HFFc6 (cell line): ENCODE data around the gene MEX3D. TPM values are rescaled to one million over a fixed set of nuclear protein-coding genes. Genes with fewer than 3 reads are reported as not detected.
"Not testable (repeated sequence)": the region's sequence is repeated elsewhere in the genome, so short reads cannot be mapped to it uniquely, and the experiment has no call there.

Experiments used
- DNase-seq: peaks from one replicate; pipeline ENCODE4 v3.0.0-alpha.2; 2018
- H3K27ac Mint-ChIP-seq: 2 replicates; pipeline ENCODE4 v1.8.0; 2020; ENCODE audit warnings: mild to moderate bottlenecking, mixed read lengths
- H3K27me3 Mint-ChIP-seq: 2 replicates; pipeline ENCODE4 v1.8.0; 2021; ENCODE audit warnings: mild to moderate bottlenecking, moderate library complexity, mixed read lengths; ENCODE audit not compliant: insufficient read depth
- H3K36me3 Mint-ChIP-seq: 2 replicates; pipeline ENCODE4 v1.8.0; 2021; ENCODE audit warnings: low read depth, mixed read lengths
- H3K4me1 Mint-ChIP-seq: 2 replicates; pipeline ENCODE4 v1.8.0; 2020; ENCODE audit warnings: low read depth, mixed read lengths
- H3K4me3 Mint-ChIP-seq: 2 replicates; pipeline ENCODE4 v1.8.0; 2020; ENCODE audit warnings: mild to moderate bottlenecking, moderate library complexity, mixed read lengths
- H3K9me3 Mint-ChIP-seq: 2 replicates; pipeline ENCODE4 v1.8.0; 2020; ENCODE audit warnings: mild to moderate bottlenecking, mixed read lengths
- CTCF ChIP-seq: fragments of 200-600 bp; sonication (generic); IDR thresholded peaks from 2 replicates; pipeline ENCODE4 v1.5.0; 2021; ENCODE audit warnings: antibody characterized with exemption, mild to moderate bottlenecking
- total RNA-seq, 6 experiments: library from RNA; stranded (reverse); fragmentation: NEBNext Ultra II Directional; extraction: Animal tissue kit (Norgen Biotek cat#: 25700); gene quantifications; 2 replicates in 1 of 6; 3 replicates in 5 of 6; pipeline ENCODE4 v1.2.3, GENCODE V29; 2021

Gene MEX3D
- total RNA-seq, 6 experiments from 2014 or later, result 28.6 to 36.7 (median 31.4) TPM

GRCh38 chr19:1521636-1522035, 46.5 kb downstream of the MEX3D start:
- no peak for TF ChIP-seq CTCF
- no peaks in the 10 kb centered on the region; the same call in 1 of the 2 replicates for H3K4me1 Mint-ChIP-seq
- H3K36me3 Mint-ChIP-seq, result no peaks in the 10 kb centered on the region
- no peak for DNase-seq
- peaks cover 15% of the 10 kb centered on the region for H3K27me3 Mint-ChIP-seq
- H3K4me3 Mint-ChIP-seq, result no peak overlapping the region
- no peak overlapping the region for H3K27ac Mint-ChIP-seq
- peaks cover 7% of the 10 kb centered on the region for H3K9me3 Mint-ChIP-seq

GRCh38 chr19:1520203-1520780, 47.8 kb downstream of the MEX3D start:
- TF ChIP-seq CTCF, result no peak
- Mint-ChIP-seq H3K27me3 (peaks cover 13% of the 10 kb centered on the region), H3K27ac (no peak overlapping the region), H3K4me1 (no peaks in the 10 kb centered on the region; the same call in 1 of the 2 replicates), H3K4me3 (no peak overlapping the region), H3K36me3 (no peaks in the 10 kb centered on the region), H3K9me3 (peaks cover 7% of the 10 kb centered on the region)
- no peak for DNase-seq

GRCh38 chr19:1519802-1520201, 48.3 kb downstream of the MEX3D start:
- not testable (repeated sequence) for H3K4me3 Mint-ChIP-seq, DNase-seq, H3K9me3 Mint-ChIP-seq, H3K4me1 Mint-ChIP-seq, H3K36me3 Mint-ChIP-seq, H3K27ac Mint-ChIP-seq
- peaks cover 13% of the 10 kb centered on the region for H3K27me3 Mint-ChIP-seq

- DNase-seq, result no peak
- no peak overlapping the region for H3K27ac Mint-ChIP-seq
- peaks cover 9% of the 10 kb centered on the region for H3K27me3 Mint-ChIP-seq
- H3K36me3 Mint-ChIP-seq, result no peaks in the 10 kb centered on the region
- no peak for TF ChIP-seq CTCF
- no peaks in the 10 kb centered on the region for H3K4me1 Mint-ChIP-seq
- H3K4me3 Mint-ChIP-seq, result no peak overlapping the region
- H3K9me3 Mint-ChIP-seq, result no peaks in the 10 kb centered on the region
Measured at GRCh38 chr19:1518471-1518870, 49.7 kb downstream of the MEX3D start.

- no peaks in the 10 kb centered on the region; the same call in 1 of the 2 replicates for H3K27me3 Mint-ChIP-seq
- H3K4me1 Mint-ChIP-seq, result no peaks in the 10 kb centered on the region
- no peak for TF ChIP-seq CTCF
- H3K27ac Mint-ChIP-seq, result no peak overlapping the region
- no peak for DNase-seq
- no peak overlapping the region for H3K4me3 Mint-ChIP-seq
- H3K36me3 Mint-ChIP-seq, result no peaks in the 10 kb centered on the region
- H3K9me3 Mint-ChIP-seq, result no peaks in the 10 kb centered on the region
Measured at GRCh38 chr19:1516395-1516753, 51.8 kb downstream of the MEX3D start.

- Mint-ChIP-seq H3K27me3 (no peaks in the 10 kb centered on the region; the same call in 1 of the 2 replicates), H3K36me3 (no peaks in the 10 kb centered on the region), H3K4me1 (no peaks in the 10 kb centered on the region), H3K27ac (no peak overlapping the region), H3K9me3 (no peaks in the 10 kb centered on the region), H3K4me3 (no peak overlapping the region)
- no peak for TF ChIP-seq CTCF
- DNase-seq, result no peak
Measured at GRCh38 chr19:1514986-1515721, 53.0 kb downstream of the MEX3D start.
